Prostate gland (tissue), 2 donors: ENCODE results near the gene DMAC2. TPM values are rescaled to one million over a fixed set of nuclear protein-coding genes. Genes with fewer than 3 reads are reported as not detected.

ENCODE experiments used
- DNase-seq: peaks from one replicate; pipeline ENCODE4 v3.0.0-alpha.2; 2019; ENCODE audit warnings: low spot score
- H3K27ac ChIP-seq, 2 donors: fragments of 200-600 bp; sonication (generic); 2 replicates each; pipeline ENCODE4 v1.5.1; 2017 to 2019
- H3K27me3 ChIP-seq: fragments of 200-600 bp; sonication (generic); replicated peaks from 2 replicates; pipeline ENCODE4 v1.5.1; 2019; ENCODE audit not compliant: insufficient read depth
- H3K36me3 ChIP-seq, 2 donors: fragments of 200-600 bp; sonication (generic); 1 replicate in 1 of 2; 2 replicates in 1 of 2; pipeline versions ENCODE4 v1.5.1 to v1.8.1; 2017 to 2019
- H3K4me1 ChIP-seq: fragments of 200-600 bp; sonication (generic); replicated peaks from 2 replicates; pipeline ENCODE4 v1.5.1; 2019
- H3K4me3 ChIP-seq, 2 donors: fragments of 200-600 bp; sonication (generic); 2 replicates each; pipeline ENCODE4 v1.5.1; 2017 to 2019
- H3K9me3 ChIP-seq: fragments of 200-600 bp; sonication (generic); 2 replicates; pipeline ENCODE4 v1.5.1; 2017
- POLR2A ChIP-seq: fragments of 450-650 bp; IDR thresholded peaks from one replicate; pipeline ENCODE4 v1.6.1; 2016; ENCODE audit warnings: antibody characterized with exemption, mild to moderate bottlenecking
- POLR2AphosphoS5 ChIP-seq: sonication (generic); formaldehyde crosslinking; IDR thresholded peaks from one replicate; pipeline ENCODE4 v1.6.1; 2017; ENCODE audit warnings: antibody characterized with exemption
- WGBS: methylation state at CpG from one replicate; pipeline ENCODE4 v1.1.5; 2018; 5-methylcytosine and 5-hydroxymethylcytosine counted together
- intact Hi-C: fragments of 100-400 bp; cut with DNase I; formaldehyde crosslinking; loops from one replicate; pipeline ENCODE4 v1.14.2; 2022
- total RNA-seq, 2 donors: library from RNA; depleted of rRNA; stranded (reverse); fragments of >200 nt; gene quantifications; one replicate each; pipeline ENCODE4 v1.1.0, GENCODE V29; 2016
- TF ChIP-seq, protein P1 (sequence below), 4 experiments: fragments of 200-600 bp in 2 of 4; fragments of 450-650 bp in 2 of 4; sonication (generic) in 2 of 4; IDR thresholded peaks; 1 replicate in 3 of 4; 2 replicates in 1 of 4; pipeline ENCODE4 v1.5.1; 2016 to 2019; ENCODE audit warnings: antibody characterized with exemption in 4 of 4, mild to moderate bottlenecking in 2 of 4, moderate library complexity in 2 of 4

The DMAC2 gene
- total RNA-seq, 2 donors from 2014 or later, result 42.4 to 42.9 TPM

DNA sequence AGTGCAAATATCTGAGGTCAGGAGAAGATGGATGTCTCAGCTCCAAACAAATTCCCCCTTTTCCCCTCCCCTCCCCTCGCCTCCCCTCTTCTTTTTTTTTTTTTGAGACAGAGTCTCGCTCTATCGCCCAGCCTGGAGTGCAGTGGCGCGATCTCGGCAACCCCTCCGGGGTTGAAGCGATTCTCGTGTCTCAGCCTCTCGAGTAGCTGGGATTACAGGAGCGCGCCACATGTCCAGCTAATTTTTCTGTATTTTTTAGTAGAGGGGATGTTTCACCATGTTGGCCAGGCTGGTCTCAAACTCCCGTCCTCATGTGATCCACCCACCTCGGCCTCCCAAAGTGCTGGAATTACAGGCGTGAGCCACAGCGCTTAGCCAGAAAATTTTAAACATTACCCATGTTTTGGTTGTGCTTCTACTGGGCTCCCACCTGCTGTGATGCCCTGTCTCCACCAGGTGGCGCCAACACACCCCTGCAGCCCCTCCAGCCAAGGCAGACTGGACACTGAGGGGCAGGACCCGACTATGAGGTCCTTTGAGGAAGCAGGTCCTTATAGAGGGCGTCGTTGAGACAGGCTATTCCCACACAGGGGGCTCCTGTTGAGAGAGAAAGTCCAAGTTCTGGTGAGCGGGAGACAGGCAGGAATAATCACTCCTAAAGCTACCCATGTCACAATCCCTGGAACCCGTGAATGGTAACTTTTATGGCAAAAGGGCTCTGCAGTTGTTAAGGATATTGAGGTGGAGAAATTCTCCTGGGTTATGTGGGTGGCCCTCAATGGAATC, 9.6 kb upstream of the DMAC2 start:
- H3K36me3 ChIP-seq, result no peaks in the 10 kb centered on the region
- WGBS, result 4% methylated on average over 22 of the region's 22 CpGs
- peak; percentile 61 for DNase-seq
- H3K27ac ChIP-seq, result no peak overlapping the region
- no peaks in the 10 kb centered on the region for H3K9me3 ChIP-seq
- no peak overlapping the region for H3K4me3 ChIP-seq
- intact Hi-C loops, result loop anchor here (10.0 kb wide), 1 partner anchor 126 kb away; the partner anchor contains the start of gene CEACAM21
- H3K4me1 ChIP-seq, result no peaks in the 10 kb centered on the region
- TF ChIP-seq, protein P1, sequence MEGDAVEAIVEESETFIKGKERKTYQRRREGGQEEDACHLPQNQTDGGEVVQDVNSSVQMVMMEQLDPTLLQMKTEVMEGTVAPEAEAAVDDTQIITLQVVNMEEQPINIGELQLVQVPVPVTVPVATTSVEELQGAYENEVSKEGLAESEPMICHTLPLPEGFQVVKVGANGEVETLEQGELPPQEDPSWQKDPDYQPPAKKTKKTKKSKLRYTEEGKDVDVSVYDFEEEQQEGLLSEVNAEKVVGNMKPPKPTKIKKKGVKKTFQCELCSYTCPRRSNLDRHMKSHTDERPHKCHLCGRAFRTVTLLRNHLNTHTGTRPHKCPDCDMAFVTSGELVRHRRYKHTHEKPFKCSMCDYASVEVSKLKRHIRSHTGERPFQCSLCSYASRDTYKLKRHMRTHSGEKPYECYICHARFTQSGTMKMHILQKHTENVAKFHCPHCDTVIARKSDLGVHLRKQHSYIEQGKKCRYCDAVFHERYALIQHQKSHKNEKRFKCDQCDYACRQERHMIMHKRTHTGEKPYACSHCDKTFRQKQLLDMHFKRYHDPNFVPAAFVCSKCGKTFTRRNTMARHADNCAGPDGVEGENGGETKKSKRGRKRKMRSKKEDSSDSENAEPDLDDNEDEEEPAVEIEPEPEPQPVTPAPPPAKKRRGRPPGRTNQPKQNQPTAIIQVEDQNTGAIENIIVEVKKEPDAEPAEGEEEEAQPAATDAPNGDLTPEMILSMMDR (IDR thresholded peaks at IDR 0.05), result peak; percentile 95 to 97 (median 96)
- TF ChIP-seq POLR2AphosphoS5, result peak; percentile 37
- no peak for TF ChIP-seq POLR2A
- no peaks in the 10 kb centered on the region for H3K27me3 ChIP-seq

DNA sequence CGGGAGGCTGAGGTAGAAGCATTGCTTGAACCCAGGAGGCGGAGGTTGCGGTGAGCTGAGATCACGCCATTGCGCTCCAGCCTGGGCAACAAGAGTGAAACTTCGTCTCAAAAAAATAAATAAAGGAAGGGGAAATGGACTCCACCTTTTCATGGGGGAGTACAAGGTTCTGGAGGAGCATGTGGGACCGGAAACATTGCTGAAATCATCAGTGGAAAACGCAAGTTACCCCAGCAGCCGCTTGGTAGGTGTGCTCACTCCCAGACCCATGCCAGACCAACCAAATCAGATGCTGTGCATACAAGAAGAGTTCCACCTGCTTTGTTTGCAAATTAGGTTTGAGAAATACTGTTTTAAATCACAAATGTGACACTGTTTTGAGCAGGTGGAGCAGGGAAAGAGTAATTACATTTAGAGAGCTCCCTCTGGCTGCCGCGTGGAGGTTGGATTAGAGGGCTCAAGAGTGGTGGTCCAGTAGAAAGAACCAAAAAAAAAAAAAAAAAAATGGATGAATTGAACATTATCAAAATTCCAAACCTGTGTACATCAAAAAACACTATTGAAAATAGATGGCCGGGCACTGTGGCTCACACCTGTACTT, 8.1 kb upstream of the DMAC2 start:
- H3K4me1 ChIP-seq, result no peaks in the 10 kb centered on the region
- intact Hi-C loops, result loop anchor here (10.0 kb wide), 1 partner anchor 127 kb away; the partner anchor contains the start of gene CEACAM21
- no peaks in the 10 kb centered on the region for H3K27me3 ChIP-seq
- 62% methylated on average over 12 of the region's 12 CpGs for WGBS
- H3K27ac ChIP-seq, result no peak overlapping the region
- TF ChIP-seq, protein P1 (IDR thresholded peaks at IDR 0.05), result no peak
- TF ChIP-seq POLR2AphosphoS5, result no peak
- no peaks in the 10 kb centered on the region for H3K36me3 ChIP-seq
- no peak for DNase-seq
- no peak overlapping the region for H3K4me3 ChIP-seq
- no peaks in the 10 kb centered on the region for H3K9me3 ChIP-seq

DNA sequence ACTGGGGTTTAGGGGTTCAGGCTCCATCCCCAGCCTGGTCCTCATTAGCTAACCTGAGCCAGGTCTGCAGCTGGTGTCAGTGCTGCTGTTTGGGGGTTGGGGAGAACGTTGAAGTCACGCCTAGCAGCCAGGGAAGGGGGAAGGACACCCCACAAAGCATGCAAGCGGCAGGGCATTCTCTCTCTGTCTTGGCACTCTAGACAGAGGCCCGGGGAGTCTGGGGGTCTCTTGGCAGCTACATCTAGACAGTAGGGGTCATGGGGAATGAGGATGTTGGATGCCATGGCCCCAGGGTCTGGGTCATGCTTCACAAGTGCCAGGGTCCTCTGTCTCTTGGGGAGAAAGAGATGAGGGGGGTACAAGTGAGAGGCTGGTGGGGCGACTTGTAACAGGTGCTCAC, 5.9 kb upstream of the DMAC2 start:
- WGBS, result 62% methylated on average over 5 of the region's 5 CpGs

DNA sequence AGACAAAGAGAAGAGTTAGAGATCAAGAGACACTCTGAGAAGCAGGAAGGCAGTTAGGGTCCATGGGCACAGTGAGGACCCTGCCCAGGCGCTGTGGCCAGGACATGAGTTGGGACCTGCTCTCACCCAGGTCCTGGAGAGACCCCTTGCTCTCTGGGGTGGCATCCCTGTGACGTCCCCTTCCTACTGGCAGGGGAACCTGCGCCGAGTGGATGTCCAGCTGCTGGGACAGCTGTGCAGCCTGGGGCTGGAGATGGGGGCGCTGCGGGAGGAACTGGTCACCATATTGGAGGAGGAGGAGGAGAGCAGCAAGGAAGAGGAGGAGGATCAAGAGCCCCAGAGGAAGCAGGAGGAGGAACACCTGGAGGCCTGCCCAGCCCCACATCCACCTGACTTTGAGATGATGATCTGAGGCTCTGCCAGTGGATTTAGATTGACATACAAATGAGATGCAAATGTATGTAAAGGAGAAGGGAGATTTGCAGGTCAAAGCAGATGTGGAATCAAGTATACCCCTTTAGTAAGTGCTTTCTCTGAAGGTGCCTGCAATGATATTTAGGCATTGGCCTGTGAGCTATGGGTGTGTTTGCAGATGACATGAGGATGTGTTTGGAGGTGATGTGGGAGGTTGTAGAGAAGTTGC, 4.2 kb upstream of the DMAC2 start:
- intact Hi-C loops, result loop anchor here (10.0 kb wide), 1 partner anchor 131 kb away; the partner anchor contains the start of gene CEACAM21
- no peaks in the 10 kb centered on the region for H3K27me3 ChIP-seq
- WGBS, result 59% methylated on average over 6 of the region's 6 CpGs

More for the DNA sequence above, 5.9 kb upstream of the DMAC2 start:
- no peaks in the 10 kb centered on the region for H3K27me3 ChIP-seq
- no peaks in the 10 kb centered on the region for H3K36me3 ChIP-seq
- intact Hi-C loops, result loop anchor here (10.0 kb wide), 1 partner anchor 129 kb away; the partner anchor contains the start of gene CEACAM21
- no peaks in the 10 kb centered on the region for H3K9me3 ChIP-seq
- DNase-seq, result no peak
- H3K4me3 ChIP-seq, result no peak overlapping the region
- TF ChIP-seq POLR2A (no peak), POLR2AphosphoS5 (no peak)
- TF ChIP-seq, protein P1 (IDR thresholded peaks at IDR 0.05), result no peak
- H3K27ac ChIP-seq, result no peak overlapping the region
- no peaks in the 10 kb centered on the region for H3K4me1 ChIP-seq

More for the DNA sequence above, 4.2 kb upstream of the DMAC2 start:
- DNase-seq, result no peak
- Histone ChIP-seq H3K4me1 (no peaks in the 10 kb centered on the region), H3K36me3 (no peaks in the 10 kb centered on the region), H3K27ac (no peak overlapping the region), H3K9me3 (no peaks in the 10 kb centered on the region), H3K4me3 (no peak overlapping the region)
- TF ChIP-seq POLR2AphosphoS5 (no peak), POLR2A (no peak)
- TF ChIP-seq, protein P1 (IDR thresholded peaks at IDR 0.05), result no peak
